Mucosa of stomach (tissue), 1 donor: ENCODE data around the gene PCDHAC2.

Source experiments
- H3K27me3 ChIP-seq: one replicate; pipeline ENCODE4 v1.7.0; 2013; ENCODE audit warnings: mild to moderate bottlenecking, low read length; ENCODE audit not compliant: control insufficient read depth, insufficient read depth
- H3K36me3 ChIP-seq: one replicate; pipeline ENCODE4 v1.7.0; 2013; ENCODE audit warnings: low read length; ENCODE audit not compliant: control insufficient read depth, insufficient read depth
- H3K4me1 ChIP-seq: one replicate; pipeline ENCODE4 v1.7.0; 2013; ENCODE audit warnings: mild to moderate bottlenecking, low read length; ENCODE audit not compliant: control insufficient read depth, insufficient read depth
- H3K4me3 ChIP-seq: one replicate; pipeline ENCODE4 v1.7.0; 2013; ENCODE audit warnings: low read length
- H3K9ac ChIP-seq: one replicate; pipeline ENCODE4 v1.7.0; 2013; ENCODE audit warnings: mild to moderate bottlenecking, low read length, moderate library complexity
- H3K9me3 ChIP-seq: one replicate; pipeline ENCODE4 v1.7.0; 2013; ENCODE audit warnings: mild to moderate bottlenecking, low read length, moderate library complexity; ENCODE audit not compliant: control insufficient read depth
- donor health status: Pancreatic carcinoma.

Gene PCDHAC2, protein sequence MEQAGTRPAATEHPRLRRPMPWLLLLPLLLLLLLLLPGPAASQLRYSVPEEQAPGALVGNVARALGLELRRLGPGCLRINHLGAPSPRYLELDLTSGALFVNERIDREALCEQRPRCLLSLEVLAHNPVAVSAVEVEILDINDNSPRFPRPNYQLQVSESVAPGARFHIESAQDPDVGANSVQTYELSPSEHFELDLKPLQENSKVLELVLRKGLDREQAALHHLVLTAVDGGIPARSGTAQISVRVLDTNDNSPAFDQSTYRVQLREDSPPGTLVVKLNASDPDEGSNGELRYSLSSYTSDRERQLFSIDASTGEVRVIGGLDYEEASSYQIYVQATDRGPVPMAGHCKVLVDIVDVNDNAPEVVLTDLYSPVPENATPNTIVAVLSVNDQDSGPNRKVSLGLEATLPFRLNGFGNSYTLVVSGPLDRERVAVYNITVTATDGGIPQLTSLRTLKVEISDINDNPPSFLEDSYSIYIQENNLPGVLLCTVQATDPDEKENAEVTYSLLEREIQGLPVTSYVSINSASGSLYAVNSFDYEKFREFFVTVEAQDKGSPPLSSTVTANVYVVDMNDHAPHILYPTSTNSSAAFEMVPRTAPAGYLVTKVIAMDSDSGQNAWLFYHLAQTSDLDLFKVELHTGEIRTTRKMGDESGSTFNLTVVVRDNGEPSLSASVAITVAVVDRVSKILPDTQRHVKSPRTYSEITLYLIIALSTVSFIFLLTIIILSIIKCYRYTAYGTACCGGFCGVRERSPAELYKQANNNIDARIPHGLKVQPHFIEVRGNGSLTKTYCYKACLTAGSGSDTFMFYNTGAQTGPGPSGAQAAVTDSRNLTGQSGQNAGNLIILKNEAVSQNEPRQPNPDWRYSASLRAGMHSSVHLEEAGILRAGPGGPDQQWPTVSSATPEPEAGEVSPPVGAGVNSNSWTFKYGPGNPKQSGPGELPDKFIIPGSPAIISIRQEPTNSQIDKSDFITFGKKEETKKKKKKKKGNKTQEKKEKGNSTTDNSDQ

DNA sequence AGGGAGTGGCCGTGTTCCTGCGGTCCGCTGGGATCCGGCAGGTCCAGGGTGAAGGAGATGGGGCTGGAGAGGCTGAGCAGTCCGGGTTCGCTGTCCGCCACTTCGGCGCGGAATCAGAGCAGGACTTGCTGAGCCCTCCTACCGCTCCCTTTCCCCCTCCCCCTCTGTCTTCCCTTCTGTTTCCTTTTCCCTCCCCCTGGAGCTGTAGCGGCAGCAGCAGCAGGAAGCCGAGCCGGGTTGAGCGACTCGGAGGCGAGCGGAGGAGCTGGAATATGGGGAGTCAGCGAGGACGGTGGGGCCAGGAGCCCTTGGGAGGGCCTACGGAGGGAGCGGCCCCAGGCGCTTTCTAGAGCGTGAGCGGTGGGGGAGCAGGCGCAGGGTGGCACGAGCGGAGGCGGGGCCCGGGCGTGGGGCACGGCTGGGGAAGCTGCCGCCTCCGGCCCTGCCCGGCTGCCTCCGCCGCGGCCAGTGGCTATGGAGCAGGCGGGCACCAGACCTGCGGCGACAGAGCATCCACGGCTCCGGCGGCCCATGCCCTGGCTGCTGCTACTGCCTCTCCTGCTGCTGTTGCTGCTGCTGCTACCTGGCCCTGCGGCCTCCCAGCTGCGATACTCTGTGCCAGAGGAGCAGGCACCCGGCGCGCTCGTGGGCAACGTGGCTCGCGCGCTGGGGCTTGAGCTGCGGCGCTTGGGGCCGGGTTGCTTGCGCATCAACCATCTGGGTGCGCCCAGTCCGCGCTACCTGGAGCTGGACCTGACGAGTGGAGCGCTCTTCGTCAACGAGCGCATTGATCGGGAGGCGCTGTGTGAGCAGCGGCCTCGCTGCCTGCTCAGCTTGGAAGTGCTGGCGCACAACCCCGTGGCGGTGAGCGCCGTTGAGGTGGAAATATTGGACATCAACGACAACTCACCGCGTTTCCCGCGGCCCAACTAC is at the start of gene PCDHAC2:
TSS of gene PCDHAC2 (plus strand) at position 184 of the 933 bp plus-strand sequence. CDS start at position 475, 291 bp downstream.
- H3K9me3 ChIP-seq = no peaks in the 10 kb centered on the region
- H3K27me3 ChIP-seq = peaks cover 30% of the 10 kb centered on the region
- H3K4me3 ChIP-seq = no peak within 1 kb of the TSS
- H3K36me3 ChIP-seq = no peaks in the 10 kb centered on the region
- H3K4me1 ChIP-seq = peaks cover 3% of the 10 kb centered on the region
- peak within 1 kb of the TSS; percentile 34 for H3K9ac ChIP-seq

DNA sequence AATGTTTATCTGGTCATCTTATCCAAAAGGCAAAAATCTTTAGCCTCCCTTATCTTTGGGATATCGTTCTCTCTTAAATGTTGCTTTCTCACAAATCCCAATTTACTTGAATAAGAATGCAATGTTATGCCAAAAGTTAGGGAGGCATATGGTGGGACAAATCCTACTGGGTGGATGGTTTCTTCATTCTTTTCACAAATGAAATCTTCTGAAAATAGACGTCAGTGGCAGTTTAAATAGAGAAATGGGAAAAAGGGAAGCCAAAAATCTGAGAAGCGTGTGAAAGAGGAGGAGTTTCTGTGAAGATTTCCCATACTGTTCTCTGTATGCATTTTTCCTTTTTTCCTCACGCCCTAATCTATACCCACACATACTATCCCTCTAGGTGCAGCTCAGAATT is 42.7 kb upstream of the PCDHAC2 start:
- no peaks in the 10 kb centered on the region for H3K9me3 ChIP-seq
- no peak overlapping the region for H3K4me3 ChIP-seq
- H3K4me1 ChIP-seq = peaks cover 7% of the 10 kb centered on the region
- no peaks in the 10 kb centered on the region for H3K36me3 ChIP-seq
- H3K27me3 ChIP-seq = peaks cover 30% of the 10 kb centered on the region
- H3K9ac ChIP-seq = no peak overlapping the region

DNA sequence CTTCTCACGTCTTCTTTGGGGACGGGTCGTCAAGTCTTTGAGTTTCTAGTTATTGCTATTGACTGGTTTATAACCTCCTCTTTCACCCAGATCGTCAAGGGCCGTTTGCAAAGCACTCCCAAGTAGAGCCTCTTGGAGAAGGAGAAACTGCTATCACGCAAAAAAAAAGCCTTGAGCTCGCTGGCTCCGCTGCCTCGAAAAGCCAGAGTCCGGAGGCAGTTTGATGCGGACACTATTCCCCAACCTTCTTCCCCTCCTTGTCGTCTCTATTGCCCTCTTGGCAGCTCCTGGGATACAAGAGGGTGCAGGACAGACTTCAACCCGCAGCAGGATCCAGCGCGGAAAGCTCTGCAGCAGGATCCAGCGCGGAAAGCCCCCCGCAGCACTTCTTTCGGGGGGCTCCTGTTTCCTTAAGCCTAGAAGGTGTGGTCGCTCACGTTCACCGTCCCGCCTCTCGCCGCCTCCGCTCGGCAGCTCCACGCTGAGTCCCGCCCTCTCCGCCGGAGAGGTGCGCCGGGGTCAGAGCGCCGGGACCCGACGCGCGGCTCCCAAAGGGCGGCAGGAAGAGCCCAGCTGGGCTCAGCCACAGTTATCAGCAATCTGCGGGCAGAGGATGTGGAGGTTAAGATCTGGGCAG is 40.4 kb upstream of the PCDHAC2 start, which contains the start of gene PCDHAC1:
TSS of gene PCDHAC1 (plus strand) at position 494 of the 637 bp plus-strand sequence. CDS start 594 bp downstream, outside the sequence.
- Histone ChIP-seq H3K4me3 (peak within 1 kb of the TSS; percentile 45), H3K9ac (no peak within 1 kb of the TSS), H3K36me3 (no peaks in the 10 kb centered on the region), H3K27me3 (peaks cover 31% of the 10 kb centered on the region), H3K9me3 (no peaks in the 10 kb centered on the region), H3K4me1 (peaks cover 7% of the 10 kb centered on the region)

DNA sequence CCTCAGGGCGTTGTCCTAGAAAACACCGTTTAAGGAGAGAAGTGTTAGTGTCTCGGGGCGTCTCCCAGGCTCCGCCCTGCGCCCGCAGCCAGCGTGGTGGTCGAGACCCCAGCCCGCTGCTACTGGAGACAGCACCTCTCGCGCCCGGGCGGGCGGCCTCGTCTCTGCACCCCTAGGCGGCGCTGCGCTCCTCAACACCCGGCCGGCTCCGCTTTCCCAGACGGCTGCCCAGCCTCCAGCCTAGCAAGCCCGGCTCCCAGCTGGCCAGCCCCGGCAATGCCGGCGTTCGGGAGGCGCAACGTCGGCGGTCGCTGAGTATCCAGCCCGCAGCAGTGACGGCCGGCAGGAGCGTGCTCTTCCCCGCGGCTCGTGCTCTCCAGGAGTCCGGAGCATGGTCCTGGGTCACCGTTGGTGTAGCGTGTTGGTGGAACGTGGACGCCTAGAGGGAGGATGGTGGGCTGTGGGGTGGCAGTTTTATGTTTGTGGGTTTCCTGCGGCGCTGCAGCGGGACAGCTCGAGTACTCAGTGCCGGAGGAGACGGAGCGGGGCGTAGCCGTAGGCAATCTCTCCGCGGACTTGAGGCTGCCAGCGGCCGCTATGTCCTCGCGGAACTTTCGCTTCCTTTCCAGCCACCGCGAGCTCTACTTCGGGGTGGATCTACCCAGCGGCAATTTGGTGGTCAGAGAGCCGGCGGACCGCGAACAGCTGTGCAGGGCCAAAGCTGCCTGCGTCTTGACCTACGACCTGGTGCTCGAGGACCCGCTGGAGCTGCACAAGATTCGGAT is 39.6 kb upstream of the PCDHAC2 start:
- Histone ChIP-seq H3K36me3 (no peaks in the 10 kb centered on the region), H3K9ac (no peak overlapping the region), H3K27me3 (peaks cover 31% of the 10 kb centered on the region)

DNA sequence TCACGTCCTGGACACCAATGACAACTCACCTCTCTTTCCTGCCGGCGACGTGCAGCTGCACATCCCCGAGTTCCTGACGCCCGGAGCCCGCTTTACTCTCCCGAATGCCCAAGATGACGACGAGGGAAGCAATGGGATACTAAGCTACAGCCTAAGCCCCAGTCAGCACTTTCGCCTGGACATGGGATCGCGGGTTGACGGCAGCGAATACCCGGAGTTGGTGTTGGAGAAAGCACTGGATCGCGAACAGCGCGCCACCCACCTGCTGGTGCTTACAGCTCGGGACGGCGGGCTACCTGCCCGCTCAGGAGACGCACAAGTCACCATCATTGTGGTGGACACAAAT is 39.1 kb upstream of the PCDHAC2 start:
- Histone ChIP-seq H3K9ac (no peak overlapping the region), H3K9me3 (no peaks in the 10 kb centered on the region), H3K4me3 (peak overlapping the region; percentile 45), H3K4me1 (peaks cover 7% of the 10 kb centered on the region), H3K27me3 (peaks cover 31% of the 10 kb centered on the region), H3K36me3 (no peaks in the 10 kb centered on the region)

More for the DNA sequence above, 39.6 kb upstream of the PCDHAC2 start:
- H3K9me3 ChIP-seq = no peaks in the 10 kb centered on the region
- H3K4me1 ChIP-seq = peaks cover 7% of the 10 kb centered on the region
- H3K4me3 ChIP-seq = peak overlapping the region; percentile 45

DNA sequence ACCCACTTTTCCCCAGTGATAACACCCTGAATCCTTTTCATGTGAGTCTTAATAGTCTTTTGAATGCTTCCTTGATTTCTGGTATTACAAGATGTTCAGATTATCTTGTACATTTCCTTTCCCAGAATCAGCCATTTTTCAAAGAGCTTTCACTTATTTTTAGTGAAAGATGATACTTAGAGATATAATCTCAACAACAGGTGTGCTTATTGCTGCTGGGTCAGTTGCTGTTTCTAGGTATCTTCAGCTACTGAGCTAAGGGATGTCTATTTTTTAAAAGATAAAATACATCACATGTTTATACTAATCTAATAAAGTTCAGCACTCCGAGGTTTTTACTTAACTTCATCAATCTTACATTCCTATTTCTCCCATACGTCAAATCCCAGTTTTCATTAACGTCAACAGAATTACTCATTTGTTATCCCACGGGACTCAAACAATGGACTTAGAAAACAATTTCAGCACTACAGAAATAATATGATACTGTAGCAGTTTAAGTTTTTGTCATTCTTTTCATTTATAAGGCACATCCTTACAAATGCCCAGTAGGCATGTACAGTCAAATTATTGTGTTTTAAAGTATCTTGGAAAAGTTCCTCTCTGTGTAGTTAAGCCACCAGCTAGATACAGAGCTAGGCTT is 31.2 kb upstream of the PCDHAC2 start:
- H3K36me3 ChIP-seq = no peaks in the 10 kb centered on the region
- no peak overlapping the region for H3K4me3 ChIP-seq
- H3K9me3 ChIP-seq = no peaks in the 10 kb centered on the region
- H3K9ac ChIP-seq = no peak overlapping the region
- H3K27me3 ChIP-seq = no peaks in the 10 kb centered on the region
- H3K4me1 ChIP-seq = no peaks in the 10 kb centered on the region

DNA sequence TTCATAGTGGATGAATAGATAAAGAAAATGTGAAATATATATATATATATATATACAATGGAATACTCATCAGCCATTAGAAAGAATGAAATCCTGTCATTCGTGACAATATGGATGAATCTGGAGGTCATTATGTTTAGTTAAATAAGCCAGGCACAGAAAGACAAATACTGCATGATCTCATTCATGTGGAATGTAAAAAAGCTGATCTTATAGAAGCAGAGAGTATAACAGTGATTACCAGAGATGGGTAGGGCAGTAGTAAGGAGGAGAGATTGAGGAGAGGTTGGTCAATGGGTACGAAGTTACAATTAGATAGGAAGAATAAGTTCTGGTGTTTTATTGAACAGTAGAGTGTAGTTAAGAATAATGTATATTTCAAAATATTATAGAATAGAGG is 19.7 kb upstream of the PCDHAC2 start:
- no peak overlapping the region for H3K4me3 ChIP-seq
- no peaks in the 10 kb centered on the region for H3K9me3 ChIP-seq
- no peaks in the 10 kb centered on the region for H3K4me1 ChIP-seq
- no peak overlapping the region for H3K9ac ChIP-seq
- H3K36me3 ChIP-seq = no peaks in the 10 kb centered on the region
- no peaks in the 10 kb centered on the region for H3K27me3 ChIP-seq

DNA sequence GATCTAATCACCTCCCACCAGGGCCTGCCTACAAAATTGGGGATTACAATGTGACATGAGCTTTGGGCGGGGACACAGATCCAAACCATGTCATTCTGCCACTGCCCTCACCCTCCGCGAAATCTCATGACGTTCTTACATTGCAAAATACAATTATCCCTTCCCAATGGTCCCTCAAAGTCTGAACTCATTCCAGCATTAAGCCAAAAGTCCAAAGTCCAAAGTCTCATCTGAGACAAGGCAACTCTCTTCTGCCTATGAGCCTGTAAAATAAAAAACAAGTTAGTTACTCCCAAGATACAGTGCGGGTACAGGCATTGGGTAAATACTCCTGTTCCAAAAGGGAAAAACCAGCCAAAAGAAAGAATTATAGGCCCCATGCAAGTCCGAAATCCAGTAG is 14.6 kb upstream of the PCDHAC2 start:
- no peaks in the 10 kb centered on the region for H3K9me3 ChIP-seq
- no peaks in the 10 kb centered on the region for H3K27me3 ChIP-seq
- H3K4me1 ChIP-seq = no peaks in the 10 kb centered on the region
- H3K36me3 ChIP-seq = no peaks in the 10 kb centered on the region
- H3K9ac ChIP-seq = no peak overlapping the region
- no peak overlapping the region for H3K4me3 ChIP-seq

DNA sequence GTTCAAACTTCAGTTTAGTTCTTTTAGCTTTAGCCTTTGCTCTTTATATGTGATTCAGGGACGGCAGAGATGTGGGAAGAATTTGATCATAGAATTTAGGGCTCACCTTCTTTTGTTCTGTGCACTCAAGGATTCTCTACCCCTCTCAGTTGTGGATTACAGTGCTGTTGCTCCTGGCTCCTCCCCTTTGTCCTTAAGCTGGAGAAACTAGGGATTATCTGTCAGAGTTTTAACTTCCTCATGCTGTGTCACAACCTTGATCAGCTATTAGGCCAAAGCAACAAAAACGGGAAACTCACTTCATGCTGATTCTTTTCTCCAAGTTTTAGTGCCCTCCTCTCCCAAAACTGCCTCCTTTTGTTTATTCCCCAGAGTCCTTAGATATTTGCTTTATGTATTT is 13.0 kb upstream of the PCDHAC2 start:
- H3K4me1 ChIP-seq = no peaks in the 10 kb centered on the region
- no peaks in the 10 kb centered on the region for H3K27me3 ChIP-seq

DNA sequence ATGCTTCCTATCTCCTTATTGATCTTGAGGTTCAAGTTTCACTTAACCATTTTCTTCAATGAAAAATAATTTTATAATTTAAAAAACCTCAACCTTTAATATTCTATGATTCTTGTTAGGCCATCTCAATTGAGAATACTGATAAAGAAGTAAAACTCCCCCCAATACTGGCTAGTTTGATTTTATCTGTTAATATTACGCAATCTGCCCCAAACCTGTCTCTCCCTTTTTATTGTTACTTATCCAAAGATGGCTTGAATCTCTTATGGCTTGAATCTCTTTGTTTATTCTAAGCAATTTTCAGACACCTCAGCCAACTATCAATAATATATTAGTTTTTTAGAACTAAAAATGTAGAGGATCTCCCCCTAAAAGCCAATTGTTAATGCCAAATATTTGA is 4.1 kb upstream of the PCDHAC2 start:
- Histone ChIP-seq H3K9me3 (no peaks in the 10 kb centered on the region), H3K9ac (no peak overlapping the region), H3K4me1 (peaks cover 1% of the 10 kb centered on the region), H3K36me3 (no peaks in the 10 kb centered on the region), H3K4me3 (no peak overlapping the region), H3K27me3 (peaks cover 14% of the 10 kb centered on the region)

More for the DNA sequence above, 13.0 kb upstream of the PCDHAC2 start:
- Histone ChIP-seq H3K36me3 (no peaks in the 10 kb centered on the region), H3K9me3 (no peaks in the 10 kb centered on the region), H3K4me3 (no peak overlapping the region), H3K9ac (no peak overlapping the region)
